Measurements from ENCODE around the gene GPANK1.
A peak's percentile ranks its signal among the peaks of the same experiment; 100 is the strongest.

The GPANK1 gene

DNA sequence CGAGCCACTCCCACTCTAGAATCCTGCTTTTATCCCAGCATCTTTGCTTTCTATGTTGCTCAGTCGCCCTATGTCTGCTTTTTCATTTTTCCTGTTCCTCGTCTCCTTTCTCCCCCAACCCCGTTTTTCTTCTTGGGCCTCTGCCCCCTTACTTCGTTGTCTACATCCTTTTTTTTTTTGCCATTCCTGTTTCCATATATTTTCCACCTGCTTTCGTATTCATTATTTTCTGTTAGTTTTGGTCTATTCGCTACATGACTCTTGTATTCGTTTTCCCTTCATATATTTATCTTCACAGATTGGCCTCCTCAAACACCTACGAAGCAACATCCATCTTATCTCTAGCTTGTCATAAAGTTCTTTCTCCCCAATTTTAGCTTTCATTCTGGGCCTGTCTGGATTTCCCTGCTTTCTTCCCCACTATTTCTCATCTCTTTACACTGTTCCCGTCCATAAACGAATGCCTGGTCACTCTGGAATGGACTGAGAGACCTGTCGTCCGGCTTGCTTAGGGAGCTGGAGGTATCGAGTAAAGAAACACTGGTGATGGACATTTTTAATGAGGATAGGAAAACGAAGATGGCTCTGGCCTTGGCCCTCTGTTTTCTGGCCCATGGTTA, 43.4 kb downstream of the GPANK1 start:
- DNase-seq (ENCODE audit: low read depth in 1 of 2, low spot score in 1 of 2) = no peak
- Histone ChIP-seq H3K27ac (replicated peaks) (peak overlapping the region; percentile 97), H3K4me3 (replicated peaks; ENCODE audit: insufficient read depth, low read length) (peak overlapping the region; percentile 83), H3K27me3 (ENCODE audit: insufficient read depth, poor library complexity, severe bottlenecking) (no peaks in the 10 kb centered on the region)
- TF ChIP-seq SPI1 (IDR thresholded peaks at IDR 0.05; ENCODE audit: borderline replicate concordance, low read depth) = no peak

DNA sequence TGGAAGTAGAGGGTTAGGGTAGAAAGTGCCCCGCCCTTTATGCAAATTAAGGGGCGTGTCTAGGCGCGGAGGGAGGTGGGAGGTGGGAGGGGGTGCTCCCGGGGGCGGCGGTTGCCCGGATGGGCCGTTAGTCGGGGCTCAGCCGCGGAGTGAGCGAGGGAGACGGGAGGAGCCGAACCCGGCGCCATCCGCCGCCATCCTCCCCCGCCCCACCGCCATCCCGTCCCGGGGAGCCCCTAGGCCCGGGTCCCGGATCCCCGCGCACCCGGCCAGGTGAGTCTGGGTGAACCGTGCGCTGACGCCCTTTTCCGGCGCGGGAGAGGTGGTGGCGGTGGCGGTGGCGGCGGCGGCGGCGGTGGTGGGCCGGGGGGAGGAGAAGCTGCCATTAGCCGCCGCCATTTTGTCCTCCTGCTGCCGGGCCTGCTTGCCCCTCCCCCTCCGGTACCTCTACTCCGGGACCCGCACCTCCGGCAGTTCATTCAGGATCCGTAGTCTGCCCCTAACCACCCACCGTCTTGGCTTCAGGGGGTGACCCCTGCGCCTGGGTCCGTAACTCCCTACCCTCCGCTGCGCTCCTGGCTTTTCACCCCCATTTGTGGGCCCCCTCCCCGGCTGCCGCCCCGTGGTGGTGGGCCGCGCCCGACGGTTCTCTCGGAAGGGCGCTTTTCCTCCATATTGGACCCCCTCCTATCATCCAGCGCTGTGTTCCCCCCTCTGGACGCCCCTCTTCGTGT, 44.0 kb downstream of the GPANK1 start, which contains the start of gene PRRC2A:
Gene PRRC2A (plus strand): TSS at position 130 of the 734 bp plus-strand sequence. CDS start 2,075 bp downstream, outside the sequence.
- H3K4me3 ChIP-seq (replicated peaks; ENCODE audit: insufficient read depth, low read length) = peak within 1 kb of the TSS; percentile 83
- TF ChIP-seq, protein P1, sequence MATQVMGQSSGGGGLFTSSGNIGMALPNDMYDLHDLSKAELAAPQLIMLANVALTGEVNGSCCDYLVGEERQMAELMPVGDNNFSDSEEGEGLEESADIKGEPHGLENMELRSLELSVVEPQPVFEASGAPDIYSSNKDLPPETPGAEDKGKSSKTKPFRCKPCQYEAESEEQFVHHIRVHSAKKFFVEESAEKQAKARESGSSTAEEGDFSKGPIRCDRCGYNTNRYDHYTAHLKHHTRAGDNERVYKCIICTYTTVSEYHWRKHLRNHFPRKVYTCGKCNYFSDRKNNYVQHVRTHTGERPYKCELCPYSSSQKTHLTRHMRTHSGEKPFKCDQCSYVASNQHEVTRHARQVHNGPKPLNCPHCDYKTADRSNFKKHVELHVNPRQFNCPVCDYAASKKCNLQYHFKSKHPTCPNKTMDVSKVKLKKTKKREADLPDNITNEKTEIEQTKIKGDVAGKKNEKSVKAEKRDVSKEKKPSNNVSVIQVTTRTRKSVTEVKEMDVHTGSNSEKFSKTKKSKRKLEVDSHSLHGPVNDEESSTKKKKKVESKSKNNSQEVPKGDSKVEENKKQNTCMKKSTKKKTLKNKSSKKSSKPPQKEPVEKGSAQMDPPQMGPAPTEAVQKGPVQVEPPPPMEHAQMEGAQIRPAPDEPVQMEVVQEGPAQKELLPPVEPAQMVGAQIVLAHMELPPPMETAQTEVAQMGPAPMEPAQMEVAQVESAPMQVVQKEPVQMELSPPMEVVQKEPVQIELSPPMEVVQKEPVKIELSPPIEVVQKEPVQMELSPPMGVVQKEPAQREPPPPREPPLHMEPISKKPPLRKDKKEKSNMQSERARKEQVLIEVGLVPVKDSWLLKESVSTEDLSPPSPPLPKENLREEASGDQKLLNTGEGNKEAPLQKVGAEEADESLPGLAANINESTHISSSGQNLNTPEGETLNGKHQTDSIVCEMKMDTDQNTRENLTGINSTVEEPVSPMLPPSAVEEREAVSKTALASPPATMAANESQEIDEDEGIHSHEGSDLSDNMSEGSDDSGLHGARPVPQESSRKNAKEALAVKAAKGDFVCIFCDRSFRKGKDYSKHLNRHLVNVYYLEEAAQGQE (IDR thresholded peaks at IDR 0.05; ENCODE audit: insufficient replicate concordance, low read depth) = peak; percentile 71
- TF ChIP-seq POLR2AphosphoS5 (IDR thresholded peaks at IDR 0.05; ENCODE audit: low read depth) = no peak
- peak; percentile 74 to 76 for DNase-seq (ENCODE audit: low read depth in 1 of 2, low spot score in 1 of 2)
- H3K27me3 ChIP-seq (ENCODE audit: insufficient read depth, poor library complexity, severe bottlenecking) = no peaks in the 10 kb centered on the region
- H3K27ac ChIP-seq (replicated peaks) = peak within 1 kb of the TSS; percentile 97

DNA sequence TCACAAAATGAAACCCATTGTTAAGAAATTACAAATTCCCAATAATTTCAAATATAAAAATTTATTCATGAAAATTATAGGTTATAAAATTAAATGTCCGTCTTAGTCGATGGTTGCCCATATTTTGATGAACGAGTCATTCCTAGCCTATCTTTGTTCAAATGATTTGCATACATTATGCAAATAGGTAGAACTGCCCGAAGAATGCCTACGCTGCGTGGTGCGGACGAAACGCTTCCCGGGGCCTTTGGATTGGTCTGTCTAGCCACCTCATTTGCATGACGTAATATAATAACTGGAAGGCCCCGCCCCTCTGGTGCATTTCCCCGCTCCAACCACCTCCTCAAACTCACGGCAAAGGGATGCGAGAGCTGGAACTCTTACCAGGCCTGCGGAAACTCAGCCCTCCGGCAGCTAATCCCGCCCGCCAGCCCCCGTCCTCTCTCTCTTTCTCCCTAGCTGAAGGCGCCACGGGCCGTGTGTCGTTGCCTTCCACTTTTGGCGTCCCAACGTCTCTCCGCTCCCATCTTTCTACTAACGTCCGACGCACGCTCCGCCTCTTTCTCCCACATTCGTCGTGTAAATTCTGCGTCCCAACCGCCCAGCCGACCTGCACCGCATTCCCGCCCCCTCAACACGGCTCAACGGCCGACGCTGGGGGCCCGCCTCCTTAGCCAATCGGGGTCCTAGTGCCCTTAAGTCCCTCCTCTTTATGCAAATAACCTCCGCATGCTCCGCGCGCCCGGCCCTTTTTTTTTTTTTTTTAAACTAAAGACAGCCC, 44.8 kb downstream of the GPANK1 start:
- TF ChIP-seq SPI1 (IDR thresholded peaks at IDR 0.05; ENCODE audit: borderline replicate concordance, low read depth) = no peak
- no peak for TF ChIP-seq GABPA (IDR thresholded peaks at IDR 0.05; ENCODE audit: low read depth)
- TF ChIP-seq, protein P1 (IDR thresholded peaks at IDR 0.05; ENCODE audit: insufficient replicate concordance, low read depth) = peak; percentile 46
- TF ChIP-seq, protein P2, sequence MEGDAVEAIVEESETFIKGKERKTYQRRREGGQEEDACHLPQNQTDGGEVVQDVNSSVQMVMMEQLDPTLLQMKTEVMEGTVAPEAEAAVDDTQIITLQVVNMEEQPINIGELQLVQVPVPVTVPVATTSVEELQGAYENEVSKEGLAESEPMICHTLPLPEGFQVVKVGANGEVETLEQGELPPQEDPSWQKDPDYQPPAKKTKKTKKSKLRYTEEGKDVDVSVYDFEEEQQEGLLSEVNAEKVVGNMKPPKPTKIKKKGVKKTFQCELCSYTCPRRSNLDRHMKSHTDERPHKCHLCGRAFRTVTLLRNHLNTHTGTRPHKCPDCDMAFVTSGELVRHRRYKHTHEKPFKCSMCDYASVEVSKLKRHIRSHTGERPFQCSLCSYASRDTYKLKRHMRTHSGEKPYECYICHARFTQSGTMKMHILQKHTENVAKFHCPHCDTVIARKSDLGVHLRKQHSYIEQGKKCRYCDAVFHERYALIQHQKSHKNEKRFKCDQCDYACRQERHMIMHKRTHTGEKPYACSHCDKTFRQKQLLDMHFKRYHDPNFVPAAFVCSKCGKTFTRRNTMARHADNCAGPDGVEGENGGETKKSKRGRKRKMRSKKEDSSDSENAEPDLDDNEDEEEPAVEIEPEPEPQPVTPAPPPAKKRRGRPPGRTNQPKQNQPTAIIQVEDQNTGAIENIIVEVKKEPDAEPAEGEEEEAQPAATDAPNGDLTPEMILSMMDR (IDR thresholded peaks at IDR 0.05; ENCODE audit: insufficient read depth, low read length) = no peak
- TF ChIP-seq POLR2AphosphoS5 (IDR thresholded peaks at IDR 0.05; ENCODE audit: low read depth) = peak; percentile 91
- peak; percentile 98 to 99 for DNase-seq (ENCODE audit: low read depth in 1 of 2, low spot score in 1 of 2)
- Histone ChIP-seq H3K4me3 (replicated peaks; ENCODE audit: insufficient read depth, low read length) (peak overlapping the region; percentile 49), H3K27ac (replicated peaks) (peak overlapping the region; percentile 96), H3K27me3 (ENCODE audit: insufficient read depth, poor library complexity, severe bottlenecking) (no peaks in the 10 kb centered on the region)

DNA sequence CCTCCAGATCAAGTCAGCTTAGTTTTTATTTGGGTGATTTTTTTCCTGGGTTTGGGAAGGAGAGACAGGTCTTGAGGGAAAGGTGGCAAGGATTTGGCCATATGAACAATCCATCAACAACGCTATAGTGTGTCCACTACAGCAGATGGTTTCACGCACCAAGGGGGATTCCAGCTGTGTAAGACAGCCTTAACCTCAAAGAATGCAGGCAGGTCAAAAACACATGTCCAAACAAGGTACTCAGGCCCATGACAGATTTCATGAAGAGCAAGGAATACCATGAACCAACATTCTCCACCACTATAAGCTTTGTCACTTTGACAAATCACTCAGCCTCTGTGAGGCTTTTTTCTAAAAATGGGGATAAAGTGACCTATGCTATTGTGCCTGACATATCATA, 47.8 kb downstream of the GPANK1 start:
- TF ChIP-seq, protein P1 (IDR thresholded peaks at IDR 0.05; ENCODE audit: insufficient replicate concordance, low read depth) = no peak
- TF ChIP-seq POLR2AphosphoS5 (IDR thresholded peaks at IDR 0.05; ENCODE audit: low read depth) = no peak
- TF ChIP-seq GABPA (IDR thresholded peaks at IDR 0.05; ENCODE audit: low read depth) = no peak
- TF ChIP-seq, protein P2 (IDR thresholded peaks at IDR 0.05; ENCODE audit: insufficient read depth, low read length) = no peak
- no peak for TF ChIP-seq SPI1 (IDR thresholded peaks at IDR 0.05; ENCODE audit: borderline replicate concordance, low read depth)
- no peaks in the 10 kb centered on the region for H3K27me3 ChIP-seq (ENCODE audit: insufficient read depth, poor library complexity, severe bottlenecking)
- peak overlapping the region; percentile 54 for H3K4me3 ChIP-seq (replicated peaks; ENCODE audit: insufficient read depth, low read length)
- peak overlapping the region; percentile 92 for H3K27ac ChIP-seq (replicated peaks)
- no peak for DNase-seq (ENCODE audit: low read depth in 1 of 2, low spot score in 1 of 2)

All from HL-60 (cell line).